Right forelimb (tissue), 1 donor: Measurements from ENCODE around the gene ALOX12.
"Not testable (repeated sequence)": the region's sequence is repeated elsewhere in the genome, so short reads cannot be mapped to it uniquely, and the experiment has no call there.

ENCODE experiments used
- DNase-seq: peaks from one replicate; pipeline ENCODE4 v3.0.0-alpha.2; 2018

ALOX12 gene

GRCh38 chr17:6995500-6996255, at the start of gene ALOX12:
Gene ALOX12 (plus strand): TSS chr17:6996049. CDS start chr17:6996118, 69 bp downstream.
- no peak for DNase-seq

GRCh38 chr17:6947745-6948144, 48.1 kb upstream of the ALOX12 start:
- DNase-seq = no peak

- no peak for DNase-seq
Observed at GRCh38 chr17:6948562-6948961, 47.3 kb upstream of the ALOX12 start.

GRCh38 chr17:6948976-6949375, 46.9 kb upstream of the ALOX12 start:
- DNase-seq = no peak

GRCh38 chr17:6950938-6951337, 44.9 kb upstream of the ALOX12 start:
- not testable (repeated sequence) for DNase-seq

GRCh38 chr17:6953689-6954088, 42.2 kb upstream of the ALOX12 start:
- DNase-seq = no peak

GRCh38 chr17:6959700-6960099, 36.1 kb upstream of the ALOX12 start:
- no peak for DNase-seq

- no peak for DNase-seq
Observed at GRCh38 chr17:6969323-6969726, 26.5 kb upstream of the ALOX12 start.

GRCh38 chr17:6970992-6971391, 24.9 kb upstream of the ALOX12 start:
- no peak for DNase-seq

GRCh38 chr17:6979440-6979839, 16.4 kb upstream of the ALOX12 start:
- DNase-seq = not testable (repeated sequence)

GRCh38 chr17:6981426-6981825, 14.4 kb upstream of the ALOX12 start:
- no peak for DNase-seq

GRCh38 chr17:6985266-6985665, 10.6 kb upstream of the ALOX12 start:
- no peak for DNase-seq

- no peak for DNase-seq
Observed at GRCh38 chr17:6986676-6987075, 9.2 kb upstream of the ALOX12 start.

GRCh38 chr17:6989779-6990178, 6.1 kb upstream of the ALOX12 start:
- no peak for DNase-seq

- not testable (repeated sequence) for DNase-seq
Observed at GRCh38 chr17:6993613-6994056, 2.2 kb upstream of the ALOX12 start.

GRCh38 chr17:6994118-6994598, 1.7 kb upstream of the ALOX12 start:
- no peak for DNase-seq

- no peak for DNase-seq
Observed at GRCh38 chr17:6994666-6995256, 1.1 kb upstream of the ALOX12 start.

- DNase-seq = no peak
Observed at GRCh38 chr17:6996256-6997011, 585 bp downstream of the ALOX12 start.

- no peak for DNase-seq
Observed at GRCh38 chr17:6997171-6997570, 1.3 kb downstream of the ALOX12 start.

GRCh38 chr17:6998855-6999508, 3.1 kb downstream of the ALOX12 start:
- DNase-seq = no peak

- no peak for DNase-seq
Observed at GRCh38 chr17:7001318-7001961, 5.6 kb downstream of the ALOX12 start.

GRCh38 chr17:7002288-7003047, 6.6 kb downstream of the ALOX12 start:
- DNase-seq = no peak
